Muscle of arm (tissue), 14 donors: ENCODE results near the gene DRICH1. TPM values are rescaled to one million over a fixed set of nuclear protein-coding genes. Genes with fewer than 3 reads are reported as not detected.
"Not testable (repeated sequence)": the region's sequence is repeated elsewhere in the genome, so short reads cannot be mapped to it uniquely, and the experiment has no call there.

Experiments used
- DNase-seq: peaks from one replicate; pipeline ENCODE4 v3.0.0-alpha.2; 2013
- long read RNA-seq, 11 donors: transcript quantifications; one replicate each; lab custom pipeline, GENCODE V29; 2026
- polyA plus RNA-seq, 12 donors: library from polyadenylated mRNA; unstranded; fragments of 120-200 nt; gene quantifications; one replicate each; pipeline ENCODE4 v1.2.1, GENCODE V29; 2013; ENCODE audit not compliant: insufficient read length in 12 of 12

The DRICH1 gene
- 1 to 10 TPM in 3 of 12 donors, under 1 TPM in 7, not detected in 2; 0.26 to 1.7 (median 0.54) TPM for polyA plus RNA-seq
- long read RNA-seq, donor 1, result 0 reads
- long read RNA-seq, donor 2, result 0 reads
- long read RNA-seq, donor 3, result 0 reads
- long read RNA-seq, donor 4, result 0 reads
- long read RNA-seq, donor 5, result 0 reads
- long read RNA-seq, donor 6, result 0 reads
- long read RNA-seq, donor 7, result 0 reads
- long read RNA-seq, donor 8, result 0 reads
- long read RNA-seq, donor 9, result 0 reads
- long read RNA-seq, donor 10, result 0 reads
- long read RNA-seq, donor 11, result 0 reads

- no peak for DNase-seq
These were observed at the start of gene DRICH1 for GRCh38 chr22:23632178-23632577. TSS of gene DRICH1 (minus strand) at chr22:23632321. CDS start at chr22:23632023, 298 bp downstream.

GRCh38 chr22:23681026-23681809 is 49.1 kb upstream of the DRICH1 start:
- no peak for DNase-seq

GRCh38 chr22:23678133-23678532 is 46.0 kb upstream of the DRICH1 start:
- DNase-seq, result no peak

GRCh38 chr22:23677701-23677995 is 45.5 kb upstream of the DRICH1 start:
- DNase-seq, result no peak

- not testable (repeated sequence) for DNase-seq
These were observed 45.0 kb upstream of the DRICH1 start for GRCh38 chr22:23676841-23677700.

- DNase-seq, result no peak
These were observed 43.6 kb upstream of the DRICH1 start for GRCh38 chr22:23675502-23676415.

GRCh38 chr22:23674886-23675501 is 42.9 kb upstream of the DRICH1 start:
- not testable (repeated sequence) for DNase-seq

GRCh38 chr22:23673826-23674690 is 41.9 kb upstream of the DRICH1 start:
- no peak for DNase-seq

GRCh38 chr22:23673050-23673620 is 41.0 kb upstream of the DRICH1 start:
- no peak for DNase-seq

GRCh38 chr22:23672307-23673049 is 40.4 kb upstream of the DRICH1 start:
- DNase-seq, result not testable (repeated sequence)

- DNase-seq, result not testable (repeated sequence)
These were observed 39.3 kb upstream of the DRICH1 start for GRCh38 chr22:23671387-23671786.

GRCh38 chr22:23670378-23671295 is 38.5 kb upstream of the DRICH1 start:
- DNase-seq, result no peak

- DNase-seq, result not testable (repeated sequence)
These were observed 28.3 kb upstream of the DRICH1 start for GRCh38 chr22:23660381-23660780.

- DNase-seq, result no peak
These were observed 25.6 kb upstream of the DRICH1 start for GRCh38 chr22:23657727-23658126.

- no peak for DNase-seq
These were observed 23.9 kb upstream of the DRICH1 start for GRCh38 chr22:23655891-23656475.

GRCh38 chr22:23652711-23653110 is 20.6 kb upstream of the DRICH1 start:
- no peak for DNase-seq

GRCh38 chr22:23652286-23652685 is 20.2 kb upstream of the DRICH1 start:
- no peak for DNase-seq
